ENCODE measurements around the gene CTAGE1. TPM values are rescaled to one million over a fixed set of nuclear protein-coding genes. Genes with fewer than 3 reads are reported as not detected.

CTAGE1 gene
- total RNA-seq, 1 donor from 2014 or later, result not detected

GRCh38 chr18:22370414-22370813, 47.3 kb downstream of the CTAGE1 start:
- H3K4me1 ChIP-seq, result no peaks in the 10 kb centered on the region
- H3K4me3 ChIP-seq, result no peak overlapping the region
- Mint-ChIP-seq H3K9me3 (peaks cover 2% of the 10 kb centered on the region), H3K27ac (no peak overlapping the region), H3K27me3 (ENCODE audit: insufficient read depth, low read depth) (no peaks in the 10 kb centered on the region), H3K4me3 (no peak overlapping the region), H3K36me3 (no peaks in the 10 kb centered on the region), H3K4me1 (no peaks in the 10 kb centered on the region)
- H3K9ac ChIP-seq, result no peak overlapping the region
- H3K4me2 ChIP-seq, result no peak overlapping the region
- DNase-seq (ENCODE audit: low spot score), result no peak
- H3K36me3 ChIP-seq, result no peaks in the 10 kb centered on the region
- H3K9me3 ChIP-seq (ENCODE audit: low read depth), result no peaks in the 10 kb centered on the region
- no peak overlapping the region for H3K27ac ChIP-seq
- TF ChIP-seq EZH2 (IDR thresholded peaks at IDR 0.05) (no peak), EZH2phosphoT487 (IDR thresholded peaks at IDR 0.05) (no peak)
- TF ChIP-seq, protein P1, sequence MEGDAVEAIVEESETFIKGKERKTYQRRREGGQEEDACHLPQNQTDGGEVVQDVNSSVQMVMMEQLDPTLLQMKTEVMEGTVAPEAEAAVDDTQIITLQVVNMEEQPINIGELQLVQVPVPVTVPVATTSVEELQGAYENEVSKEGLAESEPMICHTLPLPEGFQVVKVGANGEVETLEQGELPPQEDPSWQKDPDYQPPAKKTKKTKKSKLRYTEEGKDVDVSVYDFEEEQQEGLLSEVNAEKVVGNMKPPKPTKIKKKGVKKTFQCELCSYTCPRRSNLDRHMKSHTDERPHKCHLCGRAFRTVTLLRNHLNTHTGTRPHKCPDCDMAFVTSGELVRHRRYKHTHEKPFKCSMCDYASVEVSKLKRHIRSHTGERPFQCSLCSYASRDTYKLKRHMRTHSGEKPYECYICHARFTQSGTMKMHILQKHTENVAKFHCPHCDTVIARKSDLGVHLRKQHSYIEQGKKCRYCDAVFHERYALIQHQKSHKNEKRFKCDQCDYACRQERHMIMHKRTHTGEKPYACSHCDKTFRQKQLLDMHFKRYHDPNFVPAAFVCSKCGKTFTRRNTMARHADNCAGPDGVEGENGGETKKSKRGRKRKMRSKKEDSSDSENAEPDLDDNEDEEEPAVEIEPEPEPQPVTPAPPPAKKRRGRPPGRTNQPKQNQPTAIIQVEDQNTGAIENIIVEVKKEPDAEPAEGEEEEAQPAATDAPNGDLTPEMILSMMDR (IDR thresholded peaks at IDR 0.05), result no peak
- H3F3A ChIP-seq (ENCODE audit: low read depth), result no peaks in the 10 kb centered on the region
- H3K27me3 ChIP-seq, result peaks cover 49% of the 10 kb centered on the region
- H4K20me1 ChIP-seq (ENCODE audit: low read depth), result no peaks in the 10 kb centered on the region
- H3K79me2 ChIP-seq (ENCODE audit: low read depth), result no peaks in the 10 kb centered on the region
- H2AFZ ChIP-seq (replicated peaks), result no peak overlapping the region

GRCh38 chr18:22368021-22368420, 49.7 kb downstream of the CTAGE1 start:
- H3K79me2 ChIP-seq (ENCODE audit: low read depth), result no peaks in the 10 kb centered on the region

GRCh38 chr18:22367303-22367702, 50.4 kb downstream of the CTAGE1 start:
- Histone ChIP-seq H3K4me2 (no peak overlapping the region), H3K27me3 (peaks cover 70% of the 10 kb centered on the region), H3K36me3 (no peaks in the 10 kb centered on the region), H3K4me3 (no peak overlapping the region), H3K9me3 (ENCODE audit: low read depth) (no peaks in the 10 kb centered on the region), H2AFZ (replicated peaks) (no peak overlapping the region), H3K27ac (no peak overlapping the region), H3F3A (ENCODE audit: low read depth) (no peaks in the 10 kb centered on the region), H3K4me1 (no peaks in the 10 kb centered on the region), H3K79me2 (ENCODE audit: low read depth) (no peaks in the 10 kb centered on the region), H4K20me1 (ENCODE audit: low read depth) (no peaks in the 10 kb centered on the region), H3K9ac (no peak overlapping the region)
- no peak overlapping the region for H3K4me3 Mint-ChIP-seq
- no peaks in the 10 kb centered on the region for H3K9me3 Mint-ChIP-seq
- no peaks in the 10 kb centered on the region for H3K36me3 Mint-ChIP-seq
- no peak for DNase-seq (ENCODE audit: low spot score)
- no peaks in the 10 kb centered on the region for H3K27me3 Mint-ChIP-seq (ENCODE audit: insufficient read depth, low read depth)
- TF ChIP-seq EZH2phosphoT487 (IDR thresholded peaks at IDR 0.05), result no peak
- no peak for TF ChIP-seq EZH2 (IDR thresholded peaks at IDR 0.05)
- TF ChIP-seq, protein P1 (IDR thresholded peaks at IDR 0.05), result no peak
- H3K27ac Mint-ChIP-seq, result no peak overlapping the region
- H3K4me1 Mint-ChIP-seq, result no peaks in the 10 kb centered on the region

More at GRCh38 chr18:22368021-22368420, 49.7 kb downstream of the CTAGE1 start:
- Histone ChIP-seq H3K4me1 (no peaks in the 10 kb centered on the region), H2AFZ (replicated peaks) (no peak overlapping the region), H3K27me3 (peaks cover 62% of the 10 kb centered on the region), H4K20me1 (ENCODE audit: low read depth) (no peaks in the 10 kb centered on the region), H3K4me2 (no peak overlapping the region), H3K36me3 (no peaks in the 10 kb centered on the region), H3K9ac (no peak overlapping the region), H3K9me3 (ENCODE audit: low read depth) (no peaks in the 10 kb centered on the region), H3K4me3 (no peak overlapping the region), H3F3A (ENCODE audit: low read depth) (no peaks in the 10 kb centered on the region), H3K27ac (no peak overlapping the region)
- peaks cover 2% of the 10 kb centered on the region for H3K9me3 Mint-ChIP-seq
- no peaks in the 10 kb centered on the region for H3K27me3 Mint-ChIP-seq (ENCODE audit: insufficient read depth, low read depth)
- no peaks in the 10 kb centered on the region for H3K36me3 Mint-ChIP-seq
- TF ChIP-seq EZH2phosphoT487 (IDR thresholded peaks at IDR 0.05) (no peak), EZH2 (IDR thresholded peaks at IDR 0.05) (no peak)
- TF ChIP-seq, protein P1 (IDR thresholded peaks at IDR 0.05), result no peak
- H3K27ac Mint-ChIP-seq, result no peak overlapping the region
- no peak overlapping the region for H3K4me3 Mint-ChIP-seq
- no peaks in the 10 kb centered on the region for H3K4me1 Mint-ChIP-seq
- no peak for DNase-seq (ENCODE audit: low spot score)
